ENCODE results near the gene RALGPS1. TPM values are rescaled to one million over a fixed set of nuclear protein-coding genes. Genes with fewer than 3 reads are reported as not detected.

The RALGPS1 gene
- total RNA-seq, 2 experiments from 2014 or later = 14.1 to 14.4 TPM

DNA sequence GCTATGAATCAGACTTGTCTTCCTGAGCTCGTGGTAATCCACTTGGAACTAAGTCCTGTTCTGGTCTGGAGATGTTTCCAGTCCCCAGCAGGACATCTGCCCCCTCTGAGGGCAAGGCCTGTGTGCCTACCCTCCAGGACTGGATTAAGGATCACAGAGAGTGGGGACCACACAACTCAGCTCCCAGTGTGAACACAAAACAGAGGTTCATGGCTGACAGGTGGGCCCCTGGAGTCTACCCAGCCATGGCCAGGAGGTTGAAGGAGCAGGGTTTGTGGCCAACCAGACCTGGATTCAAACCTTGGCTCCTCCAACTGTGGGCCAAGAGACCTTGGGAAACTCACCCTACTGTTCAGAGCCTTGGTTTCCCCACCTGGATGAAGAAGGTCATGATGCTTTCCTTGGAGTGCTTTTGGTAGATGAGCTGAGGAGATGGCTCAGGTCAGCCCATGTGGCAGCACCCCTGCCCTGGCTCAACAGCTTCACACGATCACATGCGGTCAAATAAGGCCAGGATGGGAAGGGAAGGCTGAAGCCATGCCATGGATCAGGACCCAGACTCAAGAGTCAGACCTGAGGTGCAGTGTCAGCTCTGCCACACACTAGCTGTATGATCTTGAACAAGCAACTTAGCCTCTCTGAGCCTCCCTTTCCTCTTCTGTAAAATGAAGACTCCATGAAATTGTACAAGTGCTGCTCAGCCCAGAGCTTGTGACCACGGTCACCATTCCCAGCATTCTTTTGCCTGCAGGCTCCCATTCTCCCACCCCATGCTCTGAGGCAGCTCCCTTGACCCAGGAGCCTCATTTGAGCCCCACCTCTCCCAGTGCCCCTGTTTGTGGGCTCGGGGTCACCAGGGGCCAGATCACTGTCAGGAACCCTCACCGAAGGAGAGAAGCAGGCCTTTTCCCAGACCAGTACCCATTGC, 235.1 kb downstream of the RALGPS1 start:
- Histone ChIP-seq H3K79me2 (ENCODE audit: insufficient read depth, low read depth, low read length) (no peaks in the 10 kb centered on the region), H3K36me3 (ENCODE audit: insufficient read depth, low read length) (no peaks in the 10 kb centered on the region), H3K9me3 (ENCODE audit: low read length) (no peaks in the 10 kb centered on the region), H3K4me3 (ENCODE audit: low read depth, low read length, poor library complexity, severe bottlenecking) (no peak overlapping the region), H3K27ac (ENCODE audit: low read depth, low read length, poor library complexity, severe bottlenecking) (no peak overlapping the region), H2AFZ (ENCODE audit: low read length) (no peak overlapping the region), H4K20me1 (ENCODE audit: insufficient read depth, low read length) (no peaks in the 10 kb centered on the region), H3K4me1 (ENCODE audit: insufficient read depth, low read length, poor library complexity, severe bottlenecking) (peaks cover 17% of the 10 kb centered on the region), H3K4me2 (ENCODE audit: low read length) (no peak overlapping the region), H3K9me2 (ENCODE audit: insufficient read depth, low read length) (no peaks in the 10 kb centered on the region)
- no TSS peak for BruUV-seq (replicated peaks)
- intact Hi-C loops (cut with micrococcal nuclease; ENCODE audit: unreplicated experiment) = no loop called here
- TF ChIP-seq, protein P1, sequence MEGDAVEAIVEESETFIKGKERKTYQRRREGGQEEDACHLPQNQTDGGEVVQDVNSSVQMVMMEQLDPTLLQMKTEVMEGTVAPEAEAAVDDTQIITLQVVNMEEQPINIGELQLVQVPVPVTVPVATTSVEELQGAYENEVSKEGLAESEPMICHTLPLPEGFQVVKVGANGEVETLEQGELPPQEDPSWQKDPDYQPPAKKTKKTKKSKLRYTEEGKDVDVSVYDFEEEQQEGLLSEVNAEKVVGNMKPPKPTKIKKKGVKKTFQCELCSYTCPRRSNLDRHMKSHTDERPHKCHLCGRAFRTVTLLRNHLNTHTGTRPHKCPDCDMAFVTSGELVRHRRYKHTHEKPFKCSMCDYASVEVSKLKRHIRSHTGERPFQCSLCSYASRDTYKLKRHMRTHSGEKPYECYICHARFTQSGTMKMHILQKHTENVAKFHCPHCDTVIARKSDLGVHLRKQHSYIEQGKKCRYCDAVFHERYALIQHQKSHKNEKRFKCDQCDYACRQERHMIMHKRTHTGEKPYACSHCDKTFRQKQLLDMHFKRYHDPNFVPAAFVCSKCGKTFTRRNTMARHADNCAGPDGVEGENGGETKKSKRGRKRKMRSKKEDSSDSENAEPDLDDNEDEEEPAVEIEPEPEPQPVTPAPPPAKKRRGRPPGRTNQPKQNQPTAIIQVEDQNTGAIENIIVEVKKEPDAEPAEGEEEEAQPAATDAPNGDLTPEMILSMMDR (conservative IDR thresholded peaks at IDR 0.05; ENCODE audit: low read length) = no peak
- no peak for TF ChIP-seq EZH2phosphoT487 (IDR thresholded peaks at IDR 0.05; ENCODE audit: borderline replicate concordance, low read depth, low read length)
- CTCF ChIA-PET (ENCODE audit: unreplicated experiment) = interaction anchor here (0.6 kb wide), 1 partner anchor 9 kb away, joined by 3 read pairs; no protein-coding TSS in a partner anchor
- no peak for DNase-seq (ENCODE audit: low spot score)
- POLR2A ChIA-PET = interaction anchor here (0.6 kb wide), 1 partner anchor 319 kb away, joined by 3 read pairs; no protein-coding TSS in a partner anchor

DNA sequence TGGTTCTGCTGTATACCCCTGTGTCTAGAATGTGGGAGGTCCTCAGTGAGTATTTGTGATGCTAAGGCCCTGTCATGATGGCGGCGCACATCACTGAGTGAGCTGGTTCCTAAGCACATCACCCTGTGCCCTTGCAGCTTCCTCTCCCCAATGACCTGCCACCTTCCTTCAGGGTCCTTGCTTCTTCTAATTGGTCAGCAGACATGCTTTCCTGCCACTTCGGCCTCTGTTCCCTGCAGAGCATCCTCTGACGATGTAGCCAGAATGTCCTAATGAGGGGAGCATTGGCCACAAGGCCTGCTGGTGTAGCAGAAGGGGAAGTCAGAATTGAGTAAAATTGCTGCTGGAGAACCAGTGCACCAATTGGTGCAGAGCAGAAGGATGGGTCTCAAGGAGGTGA, 238.9 kb downstream of the RALGPS1 start:
- intact Hi-C loops (cut with micrococcal nuclease; ENCODE audit: unreplicated experiment) = no loop called here
- BruUV-seq (replicated peaks) = no TSS peak
- H3K4me2 ChIP-seq (ENCODE audit: low read length) = peak overlapping the region; percentile 54
- no peak for TF ChIP-seq EZH2phosphoT487 (IDR thresholded peaks at IDR 0.05; ENCODE audit: borderline replicate concordance, low read depth, low read length)
- TF ChIP-seq, protein P1 (conservative IDR thresholded peaks at IDR 0.05; ENCODE audit: low read length) = no peak
- H3K36me3 ChIP-seq (ENCODE audit: insufficient read depth, low read length) = no peaks in the 10 kb centered on the region
- peak overlapping the region; percentile 46 for H3K27ac ChIP-seq (ENCODE audit: low read depth, low read length, poor library complexity, severe bottlenecking)
- no peaks in the 10 kb centered on the region for H3K9me3 ChIP-seq (ENCODE audit: low read length)
- POLR2A ChIA-PET = no interaction called here
- H4K20me1 ChIP-seq (ENCODE audit: insufficient read depth, low read length) = no peaks in the 10 kb centered on the region
- no peak overlapping the region for H2AFZ ChIP-seq (ENCODE audit: low read length)
- DNase-seq (ENCODE audit: low spot score) = no peak
- no peaks in the 10 kb centered on the region for H3K9me2 ChIP-seq (ENCODE audit: insufficient read depth, low read length)
- no peaks in the 10 kb centered on the region for H3K79me2 ChIP-seq (ENCODE audit: insufficient read depth, low read depth, low read length)
- CTCF ChIA-PET (ENCODE audit: unreplicated experiment) = no interaction called here
- H3K4me3 ChIP-seq (ENCODE audit: low read depth, low read length, poor library complexity, severe bottlenecking) = no peak overlapping the region
- H3K4me1 ChIP-seq (ENCODE audit: insufficient read depth, low read length, poor library complexity, severe bottlenecking) = peaks cover 24% of the 10 kb centered on the region

DNA sequence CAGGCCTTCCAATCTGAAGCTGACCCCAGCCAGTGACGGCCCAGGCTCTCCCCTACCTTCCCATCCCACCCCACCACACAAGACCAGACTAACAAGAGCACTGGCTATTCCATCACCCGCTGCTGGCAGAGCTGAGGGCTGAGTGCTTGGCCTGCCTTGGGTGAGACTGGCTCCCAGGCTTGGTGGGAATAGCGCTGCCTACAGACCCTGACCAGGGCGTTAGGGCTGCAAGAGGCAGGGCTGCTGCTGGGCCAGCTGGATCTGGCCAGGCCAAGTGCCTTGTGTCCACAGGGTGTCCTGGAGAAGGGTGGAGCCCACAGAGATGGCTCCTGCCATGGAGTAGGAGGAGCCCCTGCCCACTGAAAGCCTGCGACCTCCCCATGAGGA, 239.4 kb downstream of the RALGPS1 start:
- POLR2A ChIA-PET = no interaction called here
- H3K4me3 ChIP-seq (ENCODE audit: low read depth, low read length, poor library complexity, severe bottlenecking) = peak overlapping the region; percentile 12
- H3K27ac ChIP-seq (ENCODE audit: low read depth, low read length, poor library complexity, severe bottlenecking) = peak overlapping the region; percentile 46
- BruUV-seq (replicated peaks) = no TSS peak
- H3K36me3 ChIP-seq (ENCODE audit: insufficient read depth, low read length) = no peaks in the 10 kb centered on the region
- H3K9me2 ChIP-seq (ENCODE audit: insufficient read depth, low read length) = no peaks in the 10 kb centered on the region
- peaks cover 28% of the 10 kb centered on the region for H3K4me1 ChIP-seq (ENCODE audit: insufficient read depth, low read length, poor library complexity, severe bottlenecking)
- CTCF ChIA-PET (ENCODE audit: unreplicated experiment) = no interaction called here
- no peak for DNase-seq (ENCODE audit: low spot score)
- H2AFZ ChIP-seq (ENCODE audit: low read length) = peak overlapping the region; percentile 84; the same call in 1 of the 2 replicates
- H3K79me2 ChIP-seq (ENCODE audit: insufficient read depth, low read depth, low read length) = no peaks in the 10 kb centered on the region
- peak overlapping the region; percentile 54 for H3K4me2 ChIP-seq (ENCODE audit: low read length)
- no peaks in the 10 kb centered on the region for H3K9me3 ChIP-seq (ENCODE audit: low read length)
- no peaks in the 10 kb centered on the region for H4K20me1 ChIP-seq (ENCODE audit: insufficient read depth, low read length)
- TF ChIP-seq, protein P1 (conservative IDR thresholded peaks at IDR 0.05; ENCODE audit: low read length) = no peak
- no peak for TF ChIP-seq EZH2phosphoT487 (IDR thresholded peaks at IDR 0.05; ENCODE audit: borderline replicate concordance, low read depth, low read length)
- intact Hi-C loops (cut with micrococcal nuclease; ENCODE audit: unreplicated experiment) = no loop called here

Data from OCI-LY7 (cell line).